ENCODE data around the gene KRTAP4-1. TPM values are rescaled to one million over a fixed set of nuclear protein-coding genes. Genes with fewer than 3 reads are reported as not detected.
"Not testable (repeated sequence)": the region's sequence is repeated elsewhere in the genome, so short reads cannot be mapped to it uniquely, and the experiment has no call there.

The KRTAP4-1 gene
- total RNA-seq, 2 donors from 2014 or later = not detected

DNA sequence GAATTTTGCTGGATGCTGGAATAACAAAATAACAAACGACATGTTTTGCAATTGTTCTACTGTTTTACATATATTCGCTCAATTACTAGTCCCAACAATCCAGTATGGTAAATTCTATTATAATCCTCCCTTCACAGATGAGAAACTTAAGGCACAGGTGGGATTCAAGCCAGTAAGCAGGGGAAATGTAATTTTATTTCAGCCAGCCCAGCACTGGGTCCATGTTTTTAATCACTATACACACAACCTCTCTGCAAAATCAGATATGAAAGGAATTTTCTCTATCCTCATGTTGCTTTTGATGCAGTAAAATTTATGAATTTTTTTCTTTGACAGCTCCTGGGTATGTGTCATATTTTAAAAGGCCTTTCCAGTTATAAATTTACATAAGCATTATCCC lies 39.5 kb downstream of the KRTAP4-1 start:
- no peaks in the 10 kb centered on the region for H3K4me1 ChIP-seq (replicated peaks)
- no peaks in the 10 kb centered on the region for H3K9me3 ChIP-seq
- H3K27me3 ChIP-seq (replicated peaks; ENCODE audit: insufficient read depth) = no peaks in the 10 kb centered on the region
- H3K36me3 ChIP-seq = no peaks in the 10 kb centered on the region
- intact Hi-C loops (cut with DNase I) = no loop called here
- no peak for DNase-seq (ENCODE audit: low spot score)
- 93% methylated on average over 2 of the region's 2 CpGs for WGBS
- TF ChIP-seq, protein P1, sequence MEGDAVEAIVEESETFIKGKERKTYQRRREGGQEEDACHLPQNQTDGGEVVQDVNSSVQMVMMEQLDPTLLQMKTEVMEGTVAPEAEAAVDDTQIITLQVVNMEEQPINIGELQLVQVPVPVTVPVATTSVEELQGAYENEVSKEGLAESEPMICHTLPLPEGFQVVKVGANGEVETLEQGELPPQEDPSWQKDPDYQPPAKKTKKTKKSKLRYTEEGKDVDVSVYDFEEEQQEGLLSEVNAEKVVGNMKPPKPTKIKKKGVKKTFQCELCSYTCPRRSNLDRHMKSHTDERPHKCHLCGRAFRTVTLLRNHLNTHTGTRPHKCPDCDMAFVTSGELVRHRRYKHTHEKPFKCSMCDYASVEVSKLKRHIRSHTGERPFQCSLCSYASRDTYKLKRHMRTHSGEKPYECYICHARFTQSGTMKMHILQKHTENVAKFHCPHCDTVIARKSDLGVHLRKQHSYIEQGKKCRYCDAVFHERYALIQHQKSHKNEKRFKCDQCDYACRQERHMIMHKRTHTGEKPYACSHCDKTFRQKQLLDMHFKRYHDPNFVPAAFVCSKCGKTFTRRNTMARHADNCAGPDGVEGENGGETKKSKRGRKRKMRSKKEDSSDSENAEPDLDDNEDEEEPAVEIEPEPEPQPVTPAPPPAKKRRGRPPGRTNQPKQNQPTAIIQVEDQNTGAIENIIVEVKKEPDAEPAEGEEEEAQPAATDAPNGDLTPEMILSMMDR (IDR thresholded peaks at IDR 0.05) = no peak
- TF ChIP-seq POLR2AphosphoS5 (IDR thresholded peaks at IDR 0.05) (no peak), POLR2A (IDR thresholded peaks at IDR 0.05) (no peak)
- no peak overlapping the region for H3K4me3 ChIP-seq
- no peak overlapping the region for H3K27ac ChIP-seq

DNA sequence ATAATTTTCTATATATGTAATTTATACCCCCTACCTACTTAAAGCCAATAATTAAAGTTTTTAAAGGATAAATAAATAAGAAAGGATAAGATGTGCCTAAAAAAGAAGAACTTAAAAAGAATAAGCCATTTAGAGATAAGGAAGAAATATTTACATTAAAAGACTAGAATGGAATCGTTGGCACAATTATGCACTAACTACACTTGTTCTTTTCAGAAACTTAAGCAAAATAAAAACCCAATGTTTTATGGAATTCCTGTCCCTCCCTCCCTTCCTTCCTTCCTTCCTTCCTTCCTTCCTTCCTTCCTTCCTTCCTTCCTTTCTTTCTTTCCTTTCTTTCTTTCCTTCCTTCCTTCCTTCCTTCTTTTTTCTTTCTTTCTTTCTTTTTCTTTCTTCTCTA lies 39.9 kb downstream of the KRTAP4-1 start:
- Histone ChIP-seq H3K9me3 (no peaks in the 10 kb centered on the region), H3K4me1 (replicated peaks) (no peaks in the 10 kb centered on the region), H3K4me3 (no peak overlapping the region), H3K27me3 (replicated peaks; ENCODE audit: insufficient read depth) (no peaks in the 10 kb centered on the region), H3K36me3 (no peaks in the 10 kb centered on the region), H3K27ac (no peak overlapping the region)
- intact Hi-C loops (cut with DNase I) = no loop called here
- TF ChIP-seq, protein P1 (IDR thresholded peaks at IDR 0.05) = no peak
- 93% methylated on average over 1 of the region's 1 CpG for WGBS
- no peak for DNase-seq (ENCODE audit: low spot score)

DNA sequence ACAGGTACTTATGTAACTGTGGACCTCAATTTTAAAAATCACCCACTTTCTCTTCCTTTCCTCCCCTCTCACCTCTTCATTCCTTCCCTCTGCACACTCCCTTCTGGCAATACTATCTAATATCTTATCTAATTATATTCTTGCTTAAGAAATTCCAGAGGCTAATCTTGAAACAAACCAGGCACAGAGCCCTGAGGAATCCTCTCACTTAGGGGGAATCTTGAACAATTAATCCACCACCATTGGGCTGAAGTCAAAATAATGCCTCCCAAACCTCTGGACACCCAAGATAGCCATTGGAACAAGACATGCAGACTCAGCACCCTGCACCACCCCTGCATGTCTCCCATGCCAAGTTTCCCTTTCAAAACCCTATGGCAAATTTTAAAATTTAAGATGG lies 43.4 kb downstream of the KRTAP4-1 start:
- no peaks in the 10 kb centered on the region for H3K36me3 ChIP-seq
- no peak overlapping the region for H3K27ac ChIP-seq
- H3K9me3 ChIP-seq = no peaks in the 10 kb centered on the region
- no peaks in the 10 kb centered on the region for H3K27me3 ChIP-seq (replicated peaks; ENCODE audit: insufficient read depth)
- intact Hi-C loops (cut with DNase I) = no loop called here
- DNase-seq (ENCODE audit: low spot score) = no peak
- H3K4me3 ChIP-seq = no peak overlapping the region
- TF ChIP-seq POLR2A (IDR thresholded peaks at IDR 0.05) = no peak
- no peak for TF ChIP-seq POLR2AphosphoS5 (IDR thresholded peaks at IDR 0.05)
- H3K4me1 ChIP-seq (replicated peaks) = no peaks in the 10 kb centered on the region

DNA sequence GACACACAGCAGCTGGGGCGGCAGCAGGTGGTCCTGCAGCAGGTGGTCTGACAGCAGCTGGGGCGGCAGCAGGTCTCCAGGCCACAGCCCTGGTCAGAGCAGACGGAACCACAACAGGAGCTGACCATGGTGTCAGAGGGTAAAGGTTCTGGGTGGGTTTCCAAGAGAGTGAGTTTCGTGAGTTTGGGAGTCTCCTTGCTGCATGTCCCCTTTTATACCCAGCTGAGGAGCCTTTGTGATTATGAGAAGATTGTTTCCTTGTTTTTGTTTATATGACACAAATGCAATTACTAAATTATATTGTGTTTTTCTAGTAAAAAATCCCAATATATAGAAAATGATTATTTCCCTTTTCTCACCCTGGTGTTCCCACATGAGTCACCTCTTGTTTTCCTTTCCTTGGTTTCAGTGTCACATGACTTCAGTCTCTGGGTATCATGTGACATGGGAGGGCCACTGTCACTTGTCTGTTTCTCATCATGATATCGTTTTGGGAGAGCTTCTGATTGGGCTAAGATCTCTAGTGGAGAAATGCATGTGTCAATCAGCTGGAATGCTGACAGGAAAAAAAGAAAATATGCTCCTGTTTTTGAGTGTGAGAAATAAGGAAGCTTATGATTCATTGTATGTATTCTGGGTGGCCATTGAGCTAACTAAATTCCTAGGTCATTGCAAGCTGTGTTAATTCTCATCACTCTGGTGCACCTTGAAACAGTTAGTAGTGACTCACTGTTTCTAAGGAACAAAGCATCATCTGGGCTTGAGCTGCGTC lies 44.2 kb downstream of the KRTAP4-1 start, which contains the start of gene KRTAP4-6:
KRTAP4-6 (minus strand) TSS at position 185 of the 772 bp plus-strand sequence; CDS start at position 128, 57 bp downstream.
- 89% methylated on average over 6 of the region's 6 CpGs for WGBS
- intact Hi-C loops (cut with DNase I) = no loop called here

DNA sequence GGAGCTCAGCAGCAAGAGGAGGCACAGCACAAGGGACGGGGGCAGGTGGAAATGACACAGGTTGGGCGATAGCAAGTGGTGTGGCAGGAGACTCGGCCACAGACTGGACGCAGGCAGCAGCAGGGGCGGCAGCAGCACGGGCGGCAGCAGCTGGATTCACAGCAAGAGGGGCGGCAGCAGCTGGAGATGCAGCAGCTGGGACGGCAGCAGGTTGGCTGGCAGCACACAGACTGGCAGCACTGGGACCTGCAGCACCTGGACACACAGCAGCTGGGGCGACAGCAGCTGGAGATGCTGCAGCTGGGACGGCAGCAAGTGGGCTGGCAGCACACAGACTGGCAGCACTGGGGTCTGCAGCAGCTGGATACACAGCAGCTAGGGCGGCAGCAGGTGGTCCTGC lies 44.8 kb downstream of the KRTAP4-1 start:
- H3K36me3 ChIP-seq; H3K4me1 ChIP-seq (replicated peaks); H3K9me3 ChIP-seq; H3K27ac ChIP-seq; intact Hi-C loops (cut with DNase I); H3K4me3 ChIP-seq; H3K27me3 ChIP-seq (replicated peaks; ENCODE audit: insufficient read depth); DNase-seq (ENCODE audit: low spot score): not testable (repeated sequence)
- WGBS = 87% methylated on average over 12 of the region's 12 CpGs

More for the DNA sequence above, 44.2 kb downstream of the KRTAP4-1 start, which contains the start of gene KRTAP4-6:
- TF ChIP-seq, protein P1 (IDR thresholded peaks at IDR 0.05) = no peak
- no peak for TF ChIP-seq POLR2A (IDR thresholded peaks at IDR 0.05)
- TF ChIP-seq POLR2AphosphoS5 (IDR thresholded peaks at IDR 0.05) = no peak
- Histone ChIP-seq H3K4me1 (replicated peaks) (no peaks in the 10 kb centered on the region), H3K36me3 (no peaks in the 10 kb centered on the region), H3K27ac (no peak within 1 kb of the TSS), H3K27me3 (replicated peaks; ENCODE audit: insufficient read depth) (no peaks in the 10 kb centered on the region), H3K4me3 (no peak within 1 kb of the TSS), H3K9me3 (no peaks in the 10 kb centered on the region)
- no peak for DNase-seq (ENCODE audit: low spot score)

Small RNA genes lying within 50 kb of the gene (small RNA-seq; reads per million reads assigned to genes)
- gene KRTAP4-17P = 0 reads per million in 2 donors

Other genes starting within 250 kb of the KRTAP4-1 start
- gene KRT23, start 247.3 kb downstream of the KRTAP4-1 start, total RNA-seq = 10 to 100 TPM; 19.6 to 38.9 TPM
- gene KRT39, start 218.0 kb downstream of the KRTAP4-1 start, total RNA-seq = not detected
- under 1 TPM in 1 of 2 donors, not detected in 1; 0.74 TPM for gene KRT40, start 200.6 kb downstream of the KRTAP4-1 start, total RNA-seq
- not detected for gene KRTAP3-3, start 190.7 kb downstream of the KRTAP4-1 start, total RNA-seq
- gene KRTAP3-2, start 185.0 kb downstream of the KRTAP4-1 start, total RNA-seq = not detected
- gene KRTAP3-1, start 175.8 kb downstream of the KRTAP4-1 start, total RNA-seq = not detected
- under 1 TPM in 1 of 2 donors, not detected in 1; 0.51 TPM for gene KRTAP1-5, start 157.7 kb downstream of the KRTAP4-1 start, total RNA-seq
- not detected for gene KRTAP1-4, start 154.7 kb downstream of the KRTAP4-1 start, total RNA-seq
- gene KRTAP1-3, start 150.0 kb downstream of the KRTAP4-1 start, total RNA-seq = not detected
- gene KRTAP1-1, start 143.5 kb downstream of the KRTAP4-1 start, total RNA-seq = 1 to 10 TPM in 1 of 2 donors, not detected in 1; 1.4 TPM
- gene KRTAP2-1, start 137.6 kb downstream of the KRTAP4-1 start, total RNA-seq = not detected
- gene KRTAP2-2, start 129.7 kb downstream of the KRTAP4-1 start, total RNA-seq = not detected
- gene KRTAP2-3, start 124.8 kb downstream of the KRTAP4-1 start, total RNA-seq = not detected
- not detected for gene KRTAP2-4, start 119.0 kb downstream of the KRTAP4-1 start, total RNA-seq
- not detected for gene KRTAP4-7, start 100.8 kb downstream of the KRTAP4-1 start, total RNA-seq
- gene KRTAP4-8, start 86.8 kb downstream of the KRTAP4-1 start, total RNA-seq = not detected
- not detected for gene KRTAP4-16, start 82.7 kb downstream of the KRTAP4-1 start, total RNA-seq
- gene KRTAP4-9, start 79.5 kb downstream of the KRTAP4-1 start, total RNA-seq = not detected
- gene KRTAP4-11, start 66.5 kb downstream of the KRTAP4-1 start, total RNA-seq = not detected
- not detected for gene KRTAP4-12, start 60.7 kb downstream of the KRTAP4-1 start, total RNA-seq
- not detected for gene KRTAP4-6, start 44.4 kb downstream of the KRTAP4-1 start, total RNA-seq
- gene KRTAP4-5, start 35.1 kb downstream of the KRTAP4-1 start, total RNA-seq = not detected
- gene KRTAP4-4, start 24.2 kb downstream of the KRTAP4-1 start, total RNA-seq = not detected
- not detected for gene KRTAP4-3, start 16.7 kb downstream of the KRTAP4-1 start, total RNA-seq
- not detected for gene KRTAP4-2, start 6.7 kb downstream of the KRTAP4-1 start, total RNA-seq
- gene KRTAP9-1, start 5.0 kb upstream of the KRTAP4-1 start, total RNA-seq = not detected
- gene KRTAP9-2, start 41.7 kb upstream of the KRTAP4-1 start, total RNA-seq = not detected
- not detected for gene KRTAP9-3, start 47.5 kb upstream of the KRTAP4-1 start, total RNA-seq
- gene KRTAP9-8, start 53.1 kb upstream of the KRTAP4-1 start, total RNA-seq = not detected
- not detected for gene KRTAP9-4, start 64.8 kb upstream of the KRTAP4-1 start, total RNA-seq
- not detected for gene KRTAP9-9, start 70.5 kb upstream of the KRTAP4-1 start, total RNA-seq
- gene KRTAP9-6, start 80.5 kb upstream of the KRTAP4-1 start, total RNA-seq = not detected
- gene KRTAP9-7, start 90.8 kb upstream of the KRTAP4-1 start, total RNA-seq = not detected
- not detected for gene KRTAP29-1, start 117.9 kb upstream of the KRTAP4-1 start, total RNA-seq
- gene KRTAP16-1, start 124.4 kb upstream of the KRTAP4-1 start, total RNA-seq = not detected
- not detected for gene KRTAP17-1, start 130.8 kb upstream of the KRTAP4-1 start, total RNA-seq
- not detected for gene KRT33A, start 165.9 kb upstream of the KRTAP4-1 start, total RNA-seq
- not detected for gene KRT33B, start 184.9 kb upstream of the KRTAP4-1 start, total RNA-seq
- 1 to 10 TPM in 1 of 2 donors, not detected in 1; 1.5 TPM for gene KRT34, start 197.4 kb upstream of the KRTAP4-1 start, total RNA-seq
- gene KRT31, start 212.7 kb upstream of the KRTAP4-1 start, total RNA-seq = not detected
- gene KRT37, start 239.7 kb upstream of the KRTAP4-1 start, total RNA-seq = not detected

Data from prostate gland (tissue), 2 donors.